ENCODE data around the gene TKT.

TKT gene

GRCh38 chr3:53252096-53252946 lies 3.5 kb downstream of the TKT start:
- TF ChIP-seq FOXK2 (IDR thresholded peaks at IDR 0.05) (no peak), TARDBP (IDR thresholded peaks at IDR 0.05) (no peak), BHLHE40 (IDR thresholded peaks at IDR 0.05; ENCODE audit: borderline replicate concordance) (no peak), FOXA1 (IDR thresholded peaks at IDR 0.05) (no peak), HDGF (IDR thresholded peaks at IDR 0.05; ENCODE audit: borderline replicate concordance) (no peak), SP1 (IDR thresholded peaks at IDR 0.05) (no peak), CTBP1 (IDR thresholded peaks at IDR 0.05; ENCODE audit: borderline replicate concordance) (no peak)
- ChIA-PET CTCF (interaction anchor here (0.6 kb wide), 1 partner anchor 19 kb away, joined by 6 read pairs; no protein-coding TSS in a partner anchor), POLR2A (no interaction called here)
- no peak for DNase-seq (ENCODE audit: extremely low spot score)

- TF ChIP-seq ARNT (IDR thresholded peaks at IDR 0.05) (no peak), ZNF384 (IDR thresholded peaks at IDR 0.05) (no peak), NFRKB (IDR thresholded peaks at IDR 0.05) (no peak), PKNOX1 (IDR thresholded peaks at IDR 0.05) (no peak), TARDBP (IDR thresholded peaks at IDR 0.05) (no peak), CTBP1 (IDR thresholded peaks at IDR 0.05; ENCODE audit: borderline replicate concordance) (no peak), ELF4 (IDR thresholded peaks at IDR 0.05) (no peak), LEF1 (IDR thresholded peaks at IDR 0.05; ENCODE audit: borderline replicate concordance) (no peak), HDGF (IDR thresholded peaks at IDR 0.05; ENCODE audit: borderline replicate concordance) (no peak), FOXK2 (IDR thresholded peaks at IDR 0.05) (no peak), BHLHE40 (IDR thresholded peaks at IDR 0.05; ENCODE audit: borderline replicate concordance) (no peak), SUZ12 (IDR thresholded peaks at IDR 0.05) (no peak), FOXM1 (IDR thresholded peaks at IDR 0.05; ENCODE audit: borderline replicate concordance) (no peak), FOXA1 (IDR thresholded peaks at IDR 0.05) (no peak), L3MBTL2 (conservative IDR thresholded peaks at IDR 0.05) (no peak), SP1 (IDR thresholded peaks at IDR 0.05) (no peak)
- POLR2A ChIA-PET = no interaction called here
- DNase-seq (ENCODE audit: extremely low spot score) = no peak
- CTCF ChIA-PET = no interaction called here
Observed at GRCh38 chr3:53250881-53251605, 4.8 kb downstream of the TKT start.

GRCh38 chr3:53250453-53250852 lies 5.4 kb downstream of the TKT start:
- CTCF ChIA-PET = no interaction called here
- TF ChIP-seq FOXK2 (IDR thresholded peaks at IDR 0.05) (no peak), L3MBTL2 (conservative IDR thresholded peaks at IDR 0.05) (no peak), LEF1 (IDR thresholded peaks at IDR 0.05; ENCODE audit: borderline replicate concordance) (no peak)
- POLR2A ChIA-PET = no interaction called here
- DNase-seq (ENCODE audit: extremely low spot score) = no peak

- TF ChIP-seq BHLHE40 (IDR thresholded peaks at IDR 0.05; ENCODE audit: borderline replicate concordance) (no peak), ZNF384 (IDR thresholded peaks at IDR 0.05) (no peak), FOXA1 (IDR thresholded peaks at IDR 0.05) (no peak)
- POLR2A ChIA-PET = no interaction called here
- no peak for DNase-seq (ENCODE audit: extremely low spot score)
- CTCF ChIA-PET = no interaction called here
Observed at GRCh38 chr3:53248161-53248560, 7.7 kb downstream of the TKT start.

GRCh38 chr3:53247619-53248018 lies 8.2 kb downstream of the TKT start:
- CTCF ChIA-PET = interaction anchor here (0.6 kb wide), 1 partner anchor 908 kb away, joined by 3 read pairs; no protein-coding TSS in a partner anchor
- TF ChIP-seq FOXA1 (IDR thresholded peaks at IDR 0.05) (no peak), ZNF384 (IDR thresholded peaks at IDR 0.05) (no peak)
- POLR2A ChIA-PET = no interaction called here
- DNase-seq (ENCODE audit: extremely low spot score) = no peak

GRCh38 chr3:53244271-53244670 lies 11.6 kb downstream of the TKT start:
- ChIA-PET CTCF (interaction anchor here (0.9 kb wide), 1 partner anchor 21 kb away, joined by 3 read pairs; no protein-coding TSS in a partner anchor), POLR2A (interaction anchor here (0.9 kb wide), 1 partner anchor 10 kb away, joined by 3 read pairs; no protein-coding TSS in a partner anchor)
- no peak for TF ChIP-seq SP1 (IDR thresholded peaks at IDR 0.05)
- no peak for TF ChIP-seq FOXK2 (IDR thresholded peaks at IDR 0.05)
- no peak for TF ChIP-seq LEF1 (IDR thresholded peaks at IDR 0.05; ENCODE audit: borderline replicate concordance)
- TF ChIP-seq NFRKB (IDR thresholded peaks at IDR 0.05) = no peak
- TF ChIP-seq PKNOX1 (IDR thresholded peaks at IDR 0.05) = no peak
- no peak for TF ChIP-seq ARNT (IDR thresholded peaks at IDR 0.05)
- DNase-seq (ENCODE audit: extremely low spot score) = no peak

- CTCF ChIA-PET = interaction anchor here (0.9 kb wide), 1 partner anchor 22 kb away, joined by 3 read pairs; no protein-coding TSS in a partner anchor
Observed at GRCh38 chr3:53243785-53244184, 12.0 kb downstream of the TKT start.

More at GRCh38 chr3:53243785-53244184, 12.0 kb downstream of the TKT start:
- POLR2A ChIA-PET = interaction anchor here (0.9 kb wide), 1 partner anchor 10 kb away, joined by 3 read pairs; no protein-coding TSS in a partner anchor
- no peak for DNase-seq (ENCODE audit: extremely low spot score)
- no peak for TF ChIP-seq PKNOX1 (IDR thresholded peaks at IDR 0.05)
- TF ChIP-seq LEF1 (IDR thresholded peaks at IDR 0.05; ENCODE audit: borderline replicate concordance) = no peak
- TF ChIP-seq ARNT (IDR thresholded peaks at IDR 0.05) = no peak
- TF ChIP-seq FOXA1 (IDR thresholded peaks at IDR 0.05) = no peak
- TF ChIP-seq HDGF (IDR thresholded peaks at IDR 0.05; ENCODE audit: borderline replicate concordance) = no peak
- TF ChIP-seq SP1 (IDR thresholded peaks at IDR 0.05) = no peak
- no peak for TF ChIP-seq FOXK2 (IDR thresholded peaks at IDR 0.05)
- TF ChIP-seq FOXM1 (IDR thresholded peaks at IDR 0.05; ENCODE audit: borderline replicate concordance) = no peak
- no peak for TF ChIP-seq ZNF384 (IDR thresholded peaks at IDR 0.05)
- TF ChIP-seq L3MBTL2 (conservative IDR thresholded peaks at IDR 0.05) = no peak
- no peak for TF ChIP-seq NFRKB (IDR thresholded peaks at IDR 0.05)
- no peak for TF ChIP-seq ELF4 (IDR thresholded peaks at IDR 0.05)
- no peak for TF ChIP-seq BHLHE40 (IDR thresholded peaks at IDR 0.05; ENCODE audit: borderline replicate concordance)
- TF ChIP-seq TARDBP (IDR thresholded peaks at IDR 0.05) = no peak
- TF ChIP-seq SUZ12 (IDR thresholded peaks at IDR 0.05) = no peak
- TF ChIP-seq CTBP1 (IDR thresholded peaks at IDR 0.05; ENCODE audit: borderline replicate concordance) = no peak
